ENCODE results near the gene HIF1A. TPM values are rescaled to one million over a fixed set of nuclear protein-coding genes. Genes with fewer than 3 reads are reported as not detected.

The HIF1A gene
- total and polyA plus RNA-seq, 5 donors from 2014 or later = 48.2 to 123 (median 60.7) TPM

GRCh38 chr14:61724133-61724532, 28.8 kb downstream of the HIF1A start:
- peaks cover 38% of the 10 kb centered on the region for H3K36me3 ChIP-seq (ENCODE audit: control insufficient read depth, insufficient read depth, low read length)
- H3K27ac ChIP-seq (ENCODE audit: insufficient read depth, low read length, poor library complexity, severe bottlenecking) = no peak overlapping the region
- ATAC-seq (ENCODE audit: low read depth in 2 of 2) = no peak

DNA sequence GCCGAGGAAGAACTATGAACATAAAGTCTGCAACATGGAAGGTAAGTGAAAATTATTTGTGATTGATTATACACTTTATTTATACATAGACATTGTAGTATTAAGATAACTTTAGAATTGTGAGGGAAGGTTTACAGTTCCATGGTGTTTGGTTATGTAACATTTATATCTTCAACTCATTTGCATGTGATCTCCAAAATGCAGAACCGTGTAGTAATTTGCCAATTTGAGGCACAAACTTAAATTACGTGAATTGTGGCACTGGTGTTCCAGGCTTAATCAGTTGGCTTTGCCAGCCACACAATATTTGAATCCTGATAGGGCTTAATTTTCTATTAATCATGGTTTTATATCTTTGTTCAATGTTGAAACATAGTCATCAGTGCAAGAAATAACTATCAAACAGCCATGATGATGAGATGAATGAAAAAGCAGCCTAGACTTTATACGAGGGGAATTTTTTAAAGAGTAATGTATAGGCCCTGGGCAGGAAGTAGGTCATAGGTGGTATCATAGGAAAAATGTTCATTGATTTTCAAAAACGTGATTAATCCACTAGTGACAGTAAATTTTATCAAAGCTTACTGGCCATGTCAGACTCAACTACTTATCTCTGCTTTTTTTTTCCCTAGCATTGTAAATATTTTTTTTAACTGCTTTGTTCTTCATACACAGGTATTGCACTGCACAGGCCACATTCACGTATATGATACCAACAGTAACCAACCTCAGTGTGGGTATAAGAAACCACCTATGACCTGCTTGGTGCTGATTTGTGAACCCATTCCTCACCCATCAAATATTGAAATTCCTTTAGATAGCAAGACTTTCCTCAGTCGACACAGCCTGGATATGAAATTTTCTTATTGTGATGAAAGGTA, 31.7 kb downstream of the HIF1A start:
- no peaks in the 10 kb centered on the region for H3K9me3 ChIP-seq (ENCODE audit: control insufficient read depth in 2 of 2, low read length in 2 of 2)
- Mint-ChIP-seq H3K4me3 (no peak overlapping the region), H3K4me1 (peaks cover 30 to 38% (median 31%) of the 10 kb centered on the region in 4 donors), H3K9me3 (no peaks in the 10 kb centered on the region), H3K27me3 (no peaks in the 10 kb centered on the region), H3K36me3 (peaks cover 46% of the 10 kb centered on the region), H3K27ac (peak overlapping the region; percentile 35 to 55 (median 53))
- H3K27me3 ChIP-seq (ENCODE audit: control insufficient read depth, insufficient read depth, low read length) = no peaks in the 10 kb centered on the region
- H3K27ac ChIP-seq (ENCODE audit: insufficient read depth, low read length, poor library complexity, severe bottlenecking) = no peak overlapping the region
- H3K4me3 ChIP-seq (ENCODE audit: low read depth, low read length) = no peak overlapping the region
- H3K4me1 ChIP-seq (ENCODE audit: control insufficient read depth, insufficient read depth, low read length, poor library complexity, severe bottlenecking) = no peaks in the 10 kb centered on the region
- no peak for ATAC-seq (ENCODE audit: low read depth in 2 of 2)
- DNase-seq = no peak
- H3K36me3 ChIP-seq (ENCODE audit: control insufficient read depth, insufficient read depth, low read length) = peaks cover 44% of the 10 kb centered on the region

More at GRCh38 chr14:61724133-61724532, 28.8 kb downstream of the HIF1A start:
- Mint-ChIP-seq H3K27me3 (no peaks in the 10 kb centered on the region), H3K36me3 (peaks cover 45% of the 10 kb centered on the region), H3K4me3 (peak overlapping the region in 1 of 4 donors; percentile 49), H3K9me3 (no peaks in the 10 kb centered on the region), H3K27ac (peak overlapping the region in 2 of 3 donors; percentile 26 to 37), H3K4me1 (peaks cover 25 to 42% (median 40%) of the 10 kb centered on the region in 4 donors)
- H3K4me3 ChIP-seq (ENCODE audit: low read depth, low read length) = no peak overlapping the region
- no peak for DNase-seq
- no peaks in the 10 kb centered on the region for H3K9me3 ChIP-seq (ENCODE audit: control insufficient read depth in 2 of 2, low read length in 2 of 2)
- H3K4me1 ChIP-seq (ENCODE audit: control insufficient read depth, insufficient read depth, low read length, poor library complexity, severe bottlenecking) = peaks cover 8% of the 10 kb centered on the region
- H3K27me3 ChIP-seq (ENCODE audit: control insufficient read depth, insufficient read depth, low read length) = no peaks in the 10 kb centered on the region

DNA sequence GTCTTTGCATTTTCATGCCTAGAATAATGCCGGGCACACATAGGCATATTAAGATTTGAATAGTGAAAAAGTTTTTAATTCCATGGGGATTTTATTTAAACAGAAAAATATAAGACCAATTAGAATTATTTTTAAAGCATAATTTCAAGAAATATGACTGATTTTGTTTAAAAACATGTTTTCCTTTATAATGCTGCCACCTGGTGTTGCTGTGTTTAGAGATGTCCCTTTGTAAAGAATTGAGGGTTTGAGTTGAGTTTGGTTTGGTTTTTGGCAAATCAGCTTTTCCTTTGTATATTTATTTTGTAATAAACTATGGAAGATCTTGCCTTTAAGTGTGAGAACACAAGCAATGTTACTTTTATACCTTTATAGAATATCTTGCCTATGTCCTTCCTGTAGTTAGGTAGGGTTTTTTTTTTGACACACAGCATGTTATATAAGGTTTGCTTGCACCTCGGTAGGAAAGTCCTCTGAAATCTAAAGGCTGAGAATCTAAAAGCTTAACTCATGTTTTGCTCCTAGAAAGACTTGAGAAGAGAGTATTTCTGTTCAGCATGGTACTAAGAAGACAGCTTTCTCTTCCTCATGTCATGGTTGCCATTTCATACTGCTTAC, 35.6 kb downstream of the HIF1A start:
- Histone ChIP-seq H3K4me3 (ENCODE audit: low read depth, low read length) (no peak overlapping the region), H3K27me3 (ENCODE audit: control insufficient read depth, insufficient read depth, low read length) (no peaks in the 10 kb centered on the region), H3K9me3 (ENCODE audit: control insufficient read depth in 2 of 2, low read length in 2 of 2) (no peaks in the 10 kb centered on the region), H3K36me3 (ENCODE audit: control insufficient read depth, insufficient read depth, low read length) (peaks cover 73% of the 10 kb centered on the region), H3K27ac (ENCODE audit: insufficient read depth, low read length, poor library complexity, severe bottlenecking) (no peak overlapping the region), H3K4me1 (ENCODE audit: control insufficient read depth, insufficient read depth, low read length, poor library complexity, severe bottlenecking) (no peaks in the 10 kb centered on the region)
- H3K27me3 Mint-ChIP-seq = no peaks in the 10 kb centered on the region
- peaks cover 54% of the 10 kb centered on the region for H3K36me3 Mint-ChIP-seq
- DNase-seq (peak in 2 of 3 donors; percentile 36 to 50), ATAC-seq (ENCODE audit: low read depth in 2 of 2) (no peak)
- H3K27ac Mint-ChIP-seq = peak overlapping the region; percentile 17 to 59 (median 45)
- H3K9me3 Mint-ChIP-seq = no peaks in the 10 kb centered on the region
- peaks cover 20 to 28% (median 24%) of the 10 kb centered on the region in 4 donors for H3K4me1 Mint-ChIP-seq
- H3K4me3 Mint-ChIP-seq = no peak overlapping the region

- Mint-ChIP-seq H3K9me3 (no peaks in the 10 kb centered on the region), H3K4me1 (peaks cover 13 to 20% (median 16%) of the 10 kb centered on the region in 4 donors), H3K36me3 (peaks cover 37% of the 10 kb centered on the region), H3K27ac (no peak overlapping the region), H3K4me3 (no peak overlapping the region), H3K27me3 (no peaks in the 10 kb centered on the region)
- Histone ChIP-seq H3K27me3 (ENCODE audit: control insufficient read depth, insufficient read depth, low read length) (no peaks in the 10 kb centered on the region), H3K9me3 (ENCODE audit: control insufficient read depth in 2 of 2, low read length in 2 of 2) (no peaks in the 10 kb centered on the region), H3K36me3 (ENCODE audit: control insufficient read depth, insufficient read depth, low read length) (peaks cover 76% of the 10 kb centered on the region), H3K4me3 (ENCODE audit: low read depth, low read length) (no peak overlapping the region), H3K27ac (ENCODE audit: insufficient read depth, low read length, poor library complexity, severe bottlenecking) (no peak overlapping the region), H3K4me1 (ENCODE audit: control insufficient read depth, insufficient read depth, low read length, poor library complexity, severe bottlenecking) (no peaks in the 10 kb centered on the region)
- ATAC-seq (ENCODE audit: low read depth in 2 of 2) = no peak
- DNase-seq = no peak
These were observed 38.7 kb downstream of the HIF1A start for GRCh38 chr14:61733972-61734371.

GRCh38 chr14:61736751-61737150, 41.4 kb downstream of the HIF1A start:
- peaks cover 0 to 10% (median 1%) of the 10 kb centered on the region in 4 donors for H3K4me1 Mint-ChIP-seq
- Histone ChIP-seq H3K36me3 (ENCODE audit: control insufficient read depth, insufficient read depth, low read length) (peaks cover 78% of the 10 kb centered on the region), H3K9me3 (ENCODE audit: control insufficient read depth in 2 of 2, low read length in 2 of 2) (no peaks in the 10 kb centered on the region), H3K27ac (ENCODE audit: insufficient read depth, low read length, poor library complexity, severe bottlenecking) (no peak overlapping the region), H3K4me1 (ENCODE audit: control insufficient read depth, insufficient read depth, low read length, poor library complexity, severe bottlenecking) (no peaks in the 10 kb centered on the region), H3K4me3 (ENCODE audit: low read depth, low read length) (no peak overlapping the region), H3K27me3 (ENCODE audit: control insufficient read depth, insufficient read depth, low read length) (no peaks in the 10 kb centered on the region)
- ATAC-seq (ENCODE audit: low read depth in 2 of 2) (no peak), DNase-seq (no peak)
- peaks cover 36% of the 10 kb centered on the region for H3K36me3 Mint-ChIP-seq
- no peaks in the 10 kb centered on the region for H3K27me3 Mint-ChIP-seq
- no peak overlapping the region for H3K27ac Mint-ChIP-seq
- no peaks in the 10 kb centered on the region for H3K9me3 Mint-ChIP-seq
- H3K4me3 Mint-ChIP-seq = no peak overlapping the region

DNA sequence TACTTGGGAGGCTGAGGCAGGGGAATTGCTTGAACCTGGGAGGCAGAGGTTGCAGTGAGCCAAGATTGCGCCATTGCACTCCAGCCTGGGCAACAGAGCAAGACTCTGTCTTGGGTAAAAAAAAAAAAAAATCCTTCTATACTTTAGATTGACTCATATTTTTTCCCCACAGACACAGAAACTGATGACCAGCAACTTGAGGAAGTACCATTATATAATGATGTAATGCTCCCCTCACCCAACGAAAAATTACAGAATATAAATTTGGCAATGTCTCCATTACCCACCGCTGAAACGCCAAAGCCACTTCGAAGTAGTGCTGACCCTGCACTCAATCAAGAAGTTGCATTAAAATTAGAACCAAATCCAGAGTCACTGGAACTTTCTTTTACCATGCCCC, 42.6 kb downstream of the HIF1A start:
- Histone ChIP-seq H3K9me3 (ENCODE audit: control insufficient read depth in 2 of 2, low read length in 2 of 2) (no peaks in the 10 kb centered on the region), H3K4me3 (ENCODE audit: low read depth, low read length) (no peak overlapping the region), H3K27me3 (ENCODE audit: control insufficient read depth, insufficient read depth, low read length) (no peaks in the 10 kb centered on the region), H3K27ac (ENCODE audit: insufficient read depth, low read length, poor library complexity, severe bottlenecking) (no peak overlapping the region), H3K36me3 (ENCODE audit: control insufficient read depth, insufficient read depth, low read length) (peaks cover 71% of the 10 kb centered on the region), H3K4me1 (ENCODE audit: control insufficient read depth, insufficient read depth, low read length, poor library complexity, severe bottlenecking) (no peaks in the 10 kb centered on the region)
- ATAC-seq (ENCODE audit: low read depth in 2 of 2) (no peak), DNase-seq (no peak)
- Mint-ChIP-seq H3K36me3 (peaks cover 32% of the 10 kb centered on the region), H3K4me1 (peaks cover 0 to 10% (median 1%) of the 10 kb centered on the region in 4 donors), H3K9me3 (no peaks in the 10 kb centered on the region), H3K27me3 (no peaks in the 10 kb centered on the region), H3K27ac (peak overlapping the region in 1 of 3 donors; percentile 76), H3K4me3 (no peak overlapping the region)

- H3K4me3 Mint-ChIP-seq = no peak overlapping the region
- no peaks in the 10 kb centered on the region for H3K27me3 ChIP-seq (ENCODE audit: control insufficient read depth, insufficient read depth, low read length)
- no peak overlapping the region for H3K27ac ChIP-seq (ENCODE audit: insufficient read depth, low read length, poor library complexity, severe bottlenecking)
- peak overlapping the region in 2 of 3 donors; percentile 14 to 44 for H3K27ac Mint-ChIP-seq
- H3K9me3 Mint-ChIP-seq = no peaks in the 10 kb centered on the region
- no peaks in the 10 kb centered on the region for H3K4me1 ChIP-seq (ENCODE audit: control insufficient read depth, insufficient read depth, low read length, poor library complexity, severe bottlenecking)
- H3K9me3 ChIP-seq (ENCODE audit: control insufficient read depth in 2 of 2, low read length in 2 of 2) = no peaks in the 10 kb centered on the region
- peaks cover 63% of the 10 kb centered on the region for H3K36me3 ChIP-seq (ENCODE audit: control insufficient read depth, insufficient read depth, low read length)
- H3K36me3 Mint-ChIP-seq = peaks cover 25% of the 10 kb centered on the region
- H3K4me3 ChIP-seq (ENCODE audit: low read depth, low read length) = no peak overlapping the region
- H3K27me3 Mint-ChIP-seq = no peaks in the 10 kb centered on the region
- ATAC-seq (ENCODE audit: low read depth in 2 of 2) = no peak
- H3K4me1 Mint-ChIP-seq = peaks cover 0 to 10% (median 1%) of the 10 kb centered on the region in 4 donors
- DNase-seq = no peak
These were observed 43.8 kb downstream of the HIF1A start for GRCh38 chr14:61739133-61739532.

Measured in CD4-positive, CD25-positive, alpha-beta regulatory T cell (primary cell).